Measurements from ENCODE around the gene COL4A1.

Gene COL4A1

GRCh38 chr13:110162866-110163658 is 143.9 kb downstream of the COL4A1 start:
- FAIRE-seq: no peak
- TF ChIP-seq POLR2A (IDR thresholded peaks at IDR 0.05; ENCODE audit: low read depth, low read length): no peak
- DNase-seq (ENCODE audit: insufficient read length, low spot score): no peak

DNA sequence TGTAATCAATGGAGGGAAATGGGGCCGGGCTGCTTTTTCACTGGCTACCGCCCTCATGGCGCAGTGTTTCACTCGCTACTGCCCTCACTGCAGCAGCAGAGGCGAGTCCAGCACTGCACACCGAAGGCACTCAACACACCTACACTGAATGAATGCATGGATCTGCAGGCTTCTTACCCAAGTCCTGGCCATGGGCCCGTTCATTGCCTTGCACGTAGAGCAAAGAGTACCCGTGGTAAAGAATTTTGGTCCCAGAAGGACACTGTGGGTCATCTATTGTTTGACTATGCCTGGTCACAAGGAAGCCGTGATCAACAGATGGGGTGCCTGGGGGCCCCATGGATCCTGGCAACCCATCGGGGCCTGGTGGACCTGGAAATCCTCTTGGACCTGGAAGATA is 144.9 kb downstream of the COL4A1 start:
- no peak for TF ChIP-seq POLR2A (IDR thresholded peaks at IDR 0.05; ENCODE audit: low read depth, low read length)
- FAIRE-seq: no peak

DNA sequence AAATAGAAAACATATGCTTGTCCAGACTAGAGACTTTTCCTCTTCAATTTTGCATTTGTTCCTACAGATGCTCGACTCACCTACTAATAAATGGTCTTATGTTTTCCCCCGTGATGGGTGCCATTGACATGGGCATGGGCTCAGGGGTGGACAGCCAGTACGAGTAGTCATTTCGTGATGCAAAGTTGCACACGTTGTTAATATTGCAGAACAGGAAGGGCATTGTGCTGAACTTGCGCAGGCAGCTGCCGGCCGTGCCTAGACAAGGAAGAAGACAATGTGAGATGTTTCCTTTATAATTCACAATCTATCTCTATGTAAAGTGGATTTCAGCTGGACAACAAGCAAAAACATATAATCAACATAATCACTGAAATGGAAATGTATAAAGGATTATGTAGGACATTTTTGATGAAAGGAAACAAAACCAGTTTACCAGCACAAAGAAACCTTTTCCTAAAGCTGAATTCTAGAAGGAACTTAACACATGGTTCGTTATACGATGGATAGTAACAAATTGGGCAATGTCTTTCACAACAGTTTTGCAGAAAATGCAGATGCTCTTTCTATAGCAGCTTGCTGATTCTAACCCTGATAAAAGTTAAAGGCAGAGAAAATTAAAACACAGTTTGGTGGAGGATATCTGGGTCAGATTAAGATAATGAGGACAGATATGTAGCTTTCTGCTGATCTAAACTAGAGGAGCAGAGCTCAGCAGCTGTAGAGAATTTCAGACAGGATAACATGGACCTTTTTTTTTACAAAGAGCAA is 145.7 kb downstream of the COL4A1 start:
- no peak for FAIRE-seq
- no peak for TF ChIP-seq POLR2A (IDR thresholded peaks at IDR 0.05; ENCODE audit: low read depth, low read length)
- no peak for DNase-seq (ENCODE audit: insufficient read length, low spot score)

More for the DNA sequence above, 144.9 kb downstream of the COL4A1 start:
- DNase-seq (ENCODE audit: insufficient read length, low spot score): no peak

GRCh38 chr13:110158226-110158625 is 148.7 kb downstream of the COL4A1 start:
- FAIRE-seq: no peak
- no peak for DNase-seq (ENCODE audit: insufficient read length, low spot score)
- TF ChIP-seq POLR2A (IDR thresholded peaks at IDR 0.05; ENCODE audit: low read depth, low read length): no peak

DNA sequence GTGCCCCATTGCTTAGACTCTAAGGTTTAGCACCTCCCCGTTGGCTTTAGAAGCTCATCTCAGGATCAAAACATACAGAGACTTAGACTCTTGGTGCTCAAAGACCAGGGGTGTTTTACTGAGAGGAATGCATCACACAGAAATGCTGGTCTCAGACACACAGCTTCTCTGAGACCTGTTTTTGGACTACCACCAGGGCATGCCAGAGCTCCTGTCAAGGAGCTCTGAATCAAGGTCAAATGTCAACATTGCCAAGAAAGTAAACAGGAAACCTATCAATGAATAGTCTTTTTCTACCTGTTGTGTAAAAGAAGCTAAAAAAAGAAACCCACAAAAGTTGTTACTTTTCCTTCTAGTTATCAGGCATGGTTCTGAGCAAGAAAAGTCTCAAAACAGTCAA is 149.2 kb downstream of the COL4A1 start:
- no peak for TF ChIP-seq POLR2A (IDR thresholded peaks at IDR 0.05; ENCODE audit: low read depth, low read length)
- no peak for DNase-seq (ENCODE audit: insufficient read length, low spot score)
- FAIRE-seq: no peak

GRCh38 chr13:110156301-110157049 is 150.5 kb downstream of the COL4A1 start:
- no peak for DNase-seq (ENCODE audit: insufficient read length, low spot score)
- FAIRE-seq: no peak
- TF ChIP-seq POLR2A (IDR thresholded peaks at IDR 0.05; ENCODE audit: low read depth, low read length): no peak

GRCh38 chr13:110155072-110155471 is 151.9 kb downstream of the COL4A1 start:
- TF ChIP-seq POLR2A (IDR thresholded peaks at IDR 0.05; ENCODE audit: low read depth, low read length): no peak
- no peak for FAIRE-seq
- DNase-seq (ENCODE audit: insufficient read length, low spot score): no peak

- no peak for DNase-seq (ENCODE audit: insufficient read length, low spot score)
- FAIRE-seq: peak; percentile 77
- TF ChIP-seq POLR2A (IDR thresholded peaks at IDR 0.05; ENCODE audit: low read depth, low read length): no peak
Measured at GRCh38 chr13:110154410-110154933, 152.5 kb downstream of the COL4A1 start.

GRCh38 chr13:110152351-110152750 is 154.6 kb downstream of the COL4A1 start:
- FAIRE-seq (no peak), DNase-seq (ENCODE audit: insufficient read length, low spot score) (no peak)
- no peak for TF ChIP-seq POLR2A (IDR thresholded peaks at IDR 0.05; ENCODE audit: low read depth, low read length)

DNA sequence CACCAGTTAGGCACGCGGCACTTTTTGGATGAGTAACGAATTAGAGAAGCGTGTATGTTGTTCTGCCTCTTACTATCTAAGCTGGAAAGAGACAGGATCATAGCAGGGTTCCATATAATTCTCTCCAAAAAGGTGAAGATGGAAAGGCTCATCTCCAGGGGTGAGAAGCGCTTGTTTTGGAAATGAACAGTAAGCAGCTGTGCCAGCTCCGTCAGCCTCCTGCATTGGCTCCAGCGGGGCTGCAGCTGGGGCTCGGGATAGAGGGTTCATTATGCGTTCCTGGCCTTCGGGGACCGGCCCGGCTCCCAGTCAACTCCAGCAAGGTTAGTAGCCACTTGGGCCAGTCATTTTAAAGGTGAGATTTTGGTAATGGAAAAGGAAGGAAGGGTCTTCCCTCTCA is 155.5 kb downstream of the COL4A1 start:
- DNase-seq (ENCODE audit: insufficient read length, low spot score) (no peak), FAIRE-seq (no peak)
- TF ChIP-seq POLR2A (IDR thresholded peaks at IDR 0.05; ENCODE audit: low read depth, low read length): no peak

GRCh38 chr13:110150384-110151101 is 156.4 kb downstream of the COL4A1 start:
- FAIRE-seq (peak; percentile 43), DNase-seq (ENCODE audit: insufficient read length, low spot score) (no peak)
- TF ChIP-seq POLR2A (IDR thresholded peaks at IDR 0.05; ENCODE audit: low read depth, low read length): no peak

DNA sequence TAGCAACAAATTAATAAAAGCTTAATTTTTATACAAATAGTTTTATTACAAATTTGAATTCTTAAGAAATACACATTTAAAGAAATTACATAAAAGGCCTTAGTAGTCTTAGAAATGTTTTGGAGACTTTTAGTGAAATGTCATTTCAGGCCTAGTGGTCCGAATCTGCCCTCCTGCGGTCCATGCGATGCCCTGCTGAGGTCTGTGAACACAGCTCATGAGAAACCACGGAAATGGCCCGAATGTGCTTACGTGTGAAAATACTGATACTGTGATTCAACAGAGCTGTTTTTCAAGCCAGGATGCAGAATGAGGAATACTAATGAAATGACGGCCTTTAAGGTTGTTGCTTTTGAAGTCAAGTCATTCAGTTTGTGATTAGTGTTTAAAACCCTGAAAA is 157.9 kb downstream of the COL4A1 start:
- DNase-seq (ENCODE audit: insufficient read length, low spot score) (no peak), FAIRE-seq (no peak)
- TF ChIP-seq POLR2A (IDR thresholded peaks at IDR 0.05; ENCODE audit: low read depth, low read length): no peak

GRCh38 chr13:110140099-110140498 is 166.9 kb downstream of the COL4A1 start:
- peak; percentile 50 for FAIRE-seq
- DNase-seq (ENCODE audit: insufficient read length, low spot score): no peak
- no peak for TF ChIP-seq POLR2A (IDR thresholded peaks at IDR 0.05; ENCODE audit: low read depth, low read length)
